HCT116 (cell line): ENCODE results near the gene NOS3. TPM values are rescaled to one million over a fixed set of nuclear protein-coding genes. Genes with fewer than 3 reads are reported as not detected.

Source experiments
- ATAC-seq: fragments of 200-7000 bp; cut with Tn5 transposase; 2 replicates; pipeline ENCODE4 v1.9.1; 2020; ENCODE audit warnings: mild to moderate bottlenecking, moderate library complexity
- BruUV-seq: library from RNA; stranded (reverse); fragments of 400-500 nt; replicated peaks from 2 replicates; lab custom pipeline; 2021; lab: Mats Ljungman, UMichigan
- CTCF ChIA-PET: fragments of 300-600 bp; sonication (Branson Sonifier 250); formaldehyde crosslinking; loops from one replicate; lab custom pipeline; 2021; ENCODE audit warnings: antibody characterized with exemption; lab: Charles Lee
- POLR2A ChIA-PET: fragments of 300-600, 350-600 bp; sonication (Branson Sonifier 250); formaldehyde crosslinking; loops from one replicate; lab custom pipeline; 2021; ENCODE audit warnings: antibody characterized with exemption; lab: Charles Lee
- RAD21 ChIA-PET, 2 experiments: fragments of 300-600 bp; sonication (Branson Sonifier 250); formaldehyde crosslinking; loops; one replicate each; lab custom pipeline; 2023; ENCODE audit warnings: low total read pairs in 2 of 2; ENCODE audit not compliant: uncharacterized antibody in 2 of 2, unreplicated experiment in 2 of 2, low non-redundant PET in 1 of 2; lab: Charles Lee
- DNase-seq: peaks from one replicate; pipeline ENCODE4 v3.0.0-alpha.2; 2010; ENCODE audit warnings: low read depth, low spot score
- H2AFZ ChIP-seq: fragments of 200-600 bp; shearing (Covaris generic), sonication (generic); 2 replicates; pipeline ENCODE4 v1.6.1; 2017; ENCODE audit warnings: low read depth, mixed run types, mixed read lengths, antibody characterized with exemption, low read length; ENCODE audit not compliant: poor library complexity, severe bottlenecking
- H3K27ac ChIP-seq: 2 replicates; pipeline ENCODE4 v1.5.1; 2012; ENCODE audit warnings: low read depth, low read length
- H3K27me3 ChIP-seq: fragments of 200-600 bp; sonication (generic); 2 replicates; pipeline ENCODE4 v1.6.1; 2016; ENCODE audit warnings: mixed run types, low read length, mixed read lengths; ENCODE audit not compliant: insufficient read depth
- H3K36me3 ChIP-seq, 2 experiments: fragments of 200-500 bp in 1 of 2; fragments of 200-600 bp in 1 of 2; sonication (Bioruptor generic) in 1 of 2; sonication (generic) in 1 of 2; 2 replicates each; pipeline versions ENCODE4 v1.5.1 to v1.6.1; 2014 to 2016; ENCODE audit warnings: low read length in 2 of 2, inconsistent platforms in 1 of 2, mixed read lengths in 1 of 2, mixed run types in 1 of 2; ENCODE audit not compliant: insufficient read depth in 2 of 2, control insufficient read depth in 1 of 2
- H3K4me1 ChIP-seq, 2 experiments: fragments of 200-600 bp in 1 of 2; sonication (generic) in 1 of 2; 2 replicates each; pipeline versions ENCODE4 v1.5.1 to v1.6.1; 2012 to 2017; ENCODE audit warnings: low read length in 2 of 2, inconsistent platforms in 1 of 2, mild to moderate bottlenecking in 1 of 2, mixed read lengths in 1 of 2, mixed run types in 1 of 2, moderate library complexity in 1 of 2; ENCODE audit not compliant: insufficient read depth in 2 of 2, control insufficient read depth in 1 of 2
- H3K4me2 ChIP-seq: fragments of 200-600 bp; sonication (generic); 2 replicates; pipeline ENCODE4 v1.6.1; 2017; ENCODE audit warnings: mixed run types, low read length, mixed read lengths
- H3K4me3 ChIP-seq, 2 experiments: fragments of 200-600 bp in 1 of 2; sonication (generic) in 1 of 2; replicated peaks in 1 of 2; 2 replicates each; pipeline ENCODE4 v1.5.1; 2011 to 2016; ENCODE audit warnings: low read length in 2 of 2, control low read depth in 1 of 2, low read depth in 1 of 2, mild to moderate bottlenecking in 1 of 2, mixed read lengths in 1 of 2, mixed run types in 1 of 2
- H3K79me2 ChIP-seq: fragments of 200-600 bp; sonication (generic); 2 replicates; pipeline ENCODE4 v1.6.1; 2017; ENCODE audit warnings: mild to moderate bottlenecking, mixed run types, low read length, moderate library complexity, mixed read lengths; ENCODE audit not compliant: insufficient read depth
- H3K9ac ChIP-seq: fragments of 200-600 bp; sonication (generic); 2 replicates; pipeline ENCODE4 v1.6.1; 2016; ENCODE audit warnings: low read length, mixed read lengths
- H3K9me2 ChIP-seq: fragments of 200-600 bp; sonication (generic), shearing (Covaris generic); 2 replicates; pipeline ENCODE4 v1.6.1; 2017; ENCODE audit warnings: mixed run types, mild to moderate bottlenecking, moderate library complexity; ENCODE audit not compliant: insufficient read depth
- H3K9me3 ChIP-seq, 2 experiments: fragments of 200-500 bp in 1 of 2; fragments of 200-600 bp in 1 of 2; sonication (Bioruptor generic) in 1 of 2; sonication (generic) in 1 of 2; 2 replicates each; pipeline ENCODE4 v1.6.1; 2014 to 2017; ENCODE audit warnings: low read length in 2 of 2, mixed read lengths in 2 of 2, inconsistent platforms in 1 of 2, low read depth in 1 of 2, mild to moderate bottlenecking in 1 of 2, mixed run types in 1 of 2, moderate library complexity in 1 of 2; ENCODE audit not compliant: control insufficient read depth in 1 of 2, insufficient read depth in 1 of 2
- H4K20me1 ChIP-seq: fragments of 200-600 bp; sonication (generic), shearing (Covaris generic); 2 replicates; pipeline ENCODE4 v1.6.1; 2017; ENCODE audit warnings: mixed run types, mild to moderate bottlenecking, moderate library complexity; ENCODE audit not compliant: insufficient read depth
- CEBPB ChIP-seq: IDR thresholded peaks from 2 replicates; pipeline ENCODE4 v1.6.1; 2012; ENCODE audit warnings: low read depth
- CTCF ChIP-seq, 3 experiments: fragments of 200-600 bp in 1 of 3; sonication (generic) in 1 of 3; IDR thresholded peaks in 2 of 3; conservative IDR thresholded peaks in 1 of 3; 2 replicates each; pipeline ENCODE4 v1.5.1; 2012 to 2017; ENCODE audit warnings: low read depth in 2 of 3, low read length in 2 of 3, antibody characterized with exemption in 1 of 3, borderline replicate concordance in 1 of 3, control low read depth in 1 of 3, mild to moderate bottlenecking in 1 of 3, mixed read lengths in 1 of 3, mixed run types in 1 of 3, moderate library complexity in 1 of 3; ENCODE audit not compliant: insufficient read depth in 1 of 3
- POLR2A ChIP-seq: IDR thresholded peaks from 2 replicates; pipeline ENCODE4 v1.7.0; 2011; ENCODE audit warnings: borderline replicate concordance; ENCODE audit not compliant: insufficient read depth, insufficient read length; ENCODE audit errors: extremely low read depth
- POLR2AphosphoS5 ChIP-seq: IDR thresholded peaks from 2 replicates; pipeline ENCODE4 v1.6.1; 2011; ENCODE audit warnings: mild to moderate bottlenecking, low read depth, low read length, moderate library complexity
- RAD21 ChIP-seq: IDR thresholded peaks from 2 replicates; pipeline ENCODE4 v1.6.1; 2012; ENCODE audit warnings: low read depth, mild to moderate bottlenecking
- SP1 ChIP-seq: IDR thresholded peaks from 2 replicates; pipeline ENCODE4 v1.6.1; 2012; ENCODE audit warnings: low read depth
- YY1 ChIP-seq: IDR thresholded peaks from 2 replicates; pipeline ENCODE4 v1.6.1; 2011; ENCODE audit warnings: low read length, low read depth, moderate library complexity, mild to moderate bottlenecking; ENCODE audit not compliant: insufficient replicate concordance; ENCODE audit errors: extremely low read depth
- ZFX ChIP-seq: fragments of 450-650 bp; IDR thresholded peaks from 2 replicates; pipeline ENCODE4 v1.6.1; 2017
- intact Hi-C: fragments of 100-400 bp; cut with micrococcal nuclease; formaldehyde crosslinking; loops from 2 replicates; pipeline ENCODE4 v1.10.0; 2022
- total RNA-seq: library from RNA; stranded (reverse); gene quantifications from one replicate; pipeline ENCODE4 v1.2.1, GENCODE V29; 2021; ENCODE audit not compliant: unreplicated experiment

The NOS3 gene
- total RNA-seq, 1 experiment from 2014 or later: 35.8 TPM

DNA sequence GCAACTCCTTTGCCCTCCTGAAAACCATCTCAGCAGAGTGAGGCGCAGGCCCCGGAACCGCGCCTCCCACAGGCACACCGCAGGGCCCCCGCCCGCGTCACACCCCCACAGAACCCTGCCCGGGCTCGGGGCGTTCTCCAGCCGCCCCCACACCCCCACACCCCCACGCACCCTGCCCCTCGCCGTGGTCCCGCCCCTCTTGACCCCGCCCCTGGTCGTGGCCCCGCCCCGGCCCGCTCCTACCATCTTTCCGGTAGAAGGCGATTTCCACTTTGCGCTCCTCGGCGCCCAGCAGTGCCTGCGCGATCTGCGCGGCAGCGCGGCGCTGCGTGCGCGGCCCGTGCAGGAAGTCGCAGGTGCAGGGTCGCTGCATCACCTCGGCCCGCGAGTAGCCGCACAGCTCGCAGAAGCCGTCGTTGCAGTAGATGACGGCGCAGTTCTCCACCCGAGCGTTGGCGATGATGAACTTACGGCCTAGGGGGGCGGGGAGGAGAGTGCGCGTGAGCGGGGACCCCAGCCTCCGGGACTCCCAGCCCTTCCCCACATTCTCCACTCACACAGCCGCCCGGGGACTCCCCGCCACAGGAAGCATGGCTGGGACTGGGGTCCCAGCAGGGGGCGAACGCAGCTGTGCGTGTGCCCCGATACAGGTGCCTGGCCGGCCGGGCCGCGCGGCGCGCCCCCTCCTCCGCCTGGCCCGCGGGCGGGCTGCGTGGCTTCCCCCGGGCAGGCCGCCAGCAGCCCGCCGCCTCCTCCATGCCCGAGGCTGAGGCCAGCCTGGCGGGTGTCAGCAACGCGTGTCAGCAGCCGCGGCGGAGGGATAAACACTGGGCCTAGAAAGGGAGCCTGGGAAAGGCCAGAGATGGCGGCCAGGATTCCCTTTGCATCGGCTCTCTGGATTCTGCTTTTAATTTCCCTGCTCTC lies 16.1 kb upstream of the NOS3 start:
- H3K27me3 ChIP-seq: peaks cover 2% of the 10 kb centered on the region; the same call in 1 of the 2 replicates
- no peaks in the 10 kb centered on the region for H3K9me2 ChIP-seq
- ChIA-PET CTCF (interaction anchor here (1.2 to 1.7 kb wide), 4 partner anchors 10 to 35 kb away, joined by 3 to 5 read pairs (median 4); no protein-coding TSS in a partner anchor), RAD21 (no interaction called here), POLR2A (interaction anchor here (1.0 kb wide), 1 partner anchor 76 kb away, joined by 4 read pairs; no protein-coding TSS in a partner anchor)
- ATAC-seq (peak; percentile 66), DNase-seq (peak; percentile 43)
- peaks cover 34 to 47% of the 10 kb centered on the region in 2 experiments for H3K4me1 ChIP-seq
- peak overlapping the region; percentile 92 for H3K4me2 ChIP-seq
- peak overlapping the region; percentile 65 for H3K9ac ChIP-seq
- peak; percentile 73 for TF ChIP-seq ZFX
- peak; percentile 40 for TF ChIP-seq YY1
- peak; percentile 73 for TF ChIP-seq POLR2A
- no peak for TF ChIP-seq SP1
- TF ChIP-seq CTCF (IDR thresholded peaks at IDR 0.05 in 2 of 3, conservative IDR thresholded peaks at IDR 0.05 in 1 of 3; ENCODE audit: borderline replicate concordance in 1 of 3, insufficient read depth in 1 of 3, low read depth in 2 of 3, low read length in 2 of 3): peak in 2 of 3 experiments; percentile 31 to 34; a peak in 4 of 6 replicates
- TF ChIP-seq RAD21: no peak
- no peak for TF ChIP-seq CEBPB
- TF ChIP-seq POLR2AphosphoS5: peak; percentile 90
- H3K36me3 ChIP-seq: no peaks in the 10 kb centered on the region
- H3K4me3 ChIP-seq: peak overlapping the region; percentile 67 to 75
- no TSS peak for BruUV-seq
- no peaks in the 10 kb centered on the region for H3K9me3 ChIP-seq
- H3K79me2 ChIP-seq: 0 out of 2 replicates have a peak, but pooled peaks cover 2% of the 10 kb centered on the region
- peak overlapping the region; percentile 81 for H3K27ac ChIP-seq
- intact Hi-C loops: no loop called here
- no peaks in the 10 kb centered on the region for H4K20me1 ChIP-seq
- H2AFZ ChIP-seq: no peak overlapping the region
